Fibroblast of lung (primary cell): ENCODE measurements around the gene OLFM3. TPM values are rescaled to one million over a fixed set of nuclear protein-coding genes. Genes with fewer than 3 reads are reported as not detected.

Experiments
- DNase-seq, 2 donors: peaks; one replicate each; pipeline versions ENCODE4 v3.0.0 to v3.0.0-alpha.2; 2010; ENCODE audit warnings: low read depth in 2 of 2
- H2AFZ ChIP-seq: 2 replicates; pipeline ENCODE4 v1.5.1; 2012; ENCODE audit warnings: low read length, control low read depth, inconsistent platforms
- H3K27ac ChIP-seq: 2 replicates; pipeline ENCODE4 v1.5.1; 2011; ENCODE audit warnings: low read length, control low read depth; ENCODE audit not compliant: insufficient read depth
- H3K27me3 ChIP-seq: 2 replicates; pipeline ENCODE4 v1.5.1; 2011; ENCODE audit warnings: mild to moderate bottlenecking, low read length; ENCODE audit not compliant: control insufficient read depth, insufficient read depth
- H3K36me3 ChIP-seq: 2 replicates; pipeline ENCODE4 v1.5.1; 2011; ENCODE audit warnings: low read length; ENCODE audit not compliant: control insufficient read depth, insufficient read depth
- H3K4me1 ChIP-seq: 2 replicates; pipeline ENCODE4 v1.5.1; 2011; ENCODE audit warnings: low read length; ENCODE audit not compliant: control insufficient read depth, insufficient read depth; ENCODE audit errors: extremely low read depth
- H3K4me2 ChIP-seq: 2 replicates; pipeline ENCODE4 v1.5.1; 2011; ENCODE audit warnings: low read length, control low read depth; ENCODE audit not compliant: insufficient read depth; ENCODE audit errors: extremely low read depth
- H3K4me3 ChIP-seq, 4 experiments: fragments of 200-600 bp in 1 of 4; sonication (generic) in 1 of 4; replicated peaks in 1 of 4; 2 replicates each; pipeline ENCODE4 v1.5.1; 2011 to 2016; ENCODE audit warnings: low read length in 4 of 4, low read depth in 3 of 4, mild to moderate bottlenecking in 3 of 4, control low read depth in 2 of 4, inconsistent platforms in 1 of 4, mixed read lengths in 1 of 4; ENCODE audit not compliant: insufficient read depth in 1 of 4; ENCODE audit errors: control extremely low read depth in 1 of 4
- H3K79me2 ChIP-seq: 2 replicates; pipeline ENCODE4 v1.5.1; 2012; ENCODE audit warnings: mild to moderate bottlenecking, low read length, inconsistent platforms; ENCODE audit not compliant: control insufficient read depth, insufficient read depth
- H3K9ac ChIP-seq: 2 replicates; pipeline ENCODE4 v1.5.1; 2011; ENCODE audit warnings: mild to moderate bottlenecking, low read length, control low read depth; ENCODE audit not compliant: insufficient read depth
- H3K9me3 ChIP-seq: 2 replicates; pipeline ENCODE4 v1.5.1; 2012; ENCODE audit warnings: low read depth, low read length; ENCODE audit not compliant: control insufficient read depth, insufficient read depth
- H4K20me1 ChIP-seq: 2 replicates; pipeline ENCODE4 v1.5.1; 2011; ENCODE audit warnings: low read length; ENCODE audit not compliant: control insufficient read depth, insufficient read depth; ENCODE audit errors: extremely low read depth
- CTCF ChIP-seq, 2 donors: IDR thresholded peaks in 1 of 2; conservative IDR thresholded peaks in 1 of 2; 1 replicate in 1 of 2; 2 replicates in 1 of 2; pipeline ENCODE4 v1.5.1; 2011 to 2012; ENCODE audit warnings: low read length in 2 of 2, control low read depth in 1 of 2, inconsistent platforms in 1 of 2, low read depth in 1 of 2, mild to moderate bottlenecking in 1 of 2
- EZH2 ChIP-seq: IDR thresholded peaks from 2 replicates; pipeline ENCODE4 v1.5.1; 2012; ENCODE audit warnings: low read length, control low read depth, mild to moderate bottlenecking; ENCODE audit errors: missing control alignments
- polyA plus RNA-seq, 2 donors: library from polyadenylated mRNA; depleted of rRNA in 1 of 2; stranded (reverse) in 1 of 2; unstranded in 1 of 2; fragments of >200 nt; gene quantifications; 2 replicates each; pipeline ENCODE4 v1.2.1, GENCODE V29; 2011 to 2012; ENCODE audit warnings: missing spikeins in 1 of 2
- total RNA-seq: library from RNA; depleted of rRNA; stranded (reverse); fragments of >200 nt; gene quantifications from 2 replicates; pipeline ENCODE4 v1.2.1, GENCODE V29; 2014

The OLFM3 gene
- total and polyA plus RNA-seq, 2 donors (not counting 1 experiment from before 2014, with no cell fraction given): not detected

- H3K9ac ChIP-seq: no peak overlapping the region
- no peaks in the 10 kb centered on the region for H3K9me3 ChIP-seq
- no peak overlapping the region for H3K4me2 ChIP-seq
- H3K4me3 ChIP-seq: no peak overlapping the region
- no peaks in the 10 kb centered on the region for H3K4me1 ChIP-seq
- H4K20me1 ChIP-seq: no peaks in the 10 kb centered on the region
- H3K27me3 ChIP-seq: no peaks in the 10 kb centered on the region
- DNase-seq: no peak
- H3K27ac ChIP-seq: no peak overlapping the region
- TF ChIP-seq CTCF (conservative IDR thresholded peaks at IDR 0.05 in 1 of 2, IDR thresholded peaks at IDR 0.05 in 1 of 2; ENCODE audit: low read depth in 1 of 2, low read length in 2 of 2): no peak
- no peak for TF ChIP-seq EZH2
- H3K79me2 ChIP-seq: no peaks in the 10 kb centered on the region
- no peak overlapping the region for H2AFZ ChIP-seq
- no peaks in the 10 kb centered on the region for H3K36me3 ChIP-seq
These were observed 21.4 kb downstream of the OLFM3 start for GRCh38 chr1:101975371-101975770.

- H3K4me2 ChIP-seq: no peak overlapping the region
- H3K4me3 ChIP-seq: no peak overlapping the region
- H3K27ac ChIP-seq: no peak overlapping the region
- H3K9ac ChIP-seq: no peak overlapping the region
- no peak for TF ChIP-seq EZH2
- TF ChIP-seq CTCF (conservative IDR thresholded peaks at IDR 0.05 in 1 of 2, IDR thresholded peaks at IDR 0.05 in 1 of 2; ENCODE audit: low read depth in 1 of 2, low read length in 2 of 2): no peak
- H3K36me3 ChIP-seq: no peaks in the 10 kb centered on the region
- no peak overlapping the region for H2AFZ ChIP-seq
- H4K20me1 ChIP-seq: no peaks in the 10 kb centered on the region
- no peak for DNase-seq
- no peaks in the 10 kb centered on the region for H3K79me2 ChIP-seq
- H3K4me1 ChIP-seq: no peaks in the 10 kb centered on the region
- H3K9me3 ChIP-seq: no peaks in the 10 kb centered on the region
- H3K27me3 ChIP-seq: no peaks in the 10 kb centered on the region
These were observed 22.0 kb downstream of the OLFM3 start for GRCh38 chr1:101974599-101975274.

- Histone ChIP-seq H3K36me3 (no peaks in the 10 kb centered on the region), H3K4me3 (no peak overlapping the region), H2AFZ (no peak overlapping the region), H3K27ac (no peak overlapping the region), H4K20me1 (no peaks in the 10 kb centered on the region), H3K27me3 (no peaks in the 10 kb centered on the region), H3K9ac (no peak overlapping the region), H3K4me2 (no peak overlapping the region), H3K4me1 (no peaks in the 10 kb centered on the region), H3K79me2 (no peaks in the 10 kb centered on the region), H3K9me3 (no peaks in the 10 kb centered on the region)
- DNase-seq: no peak
- TF ChIP-seq CTCF (conservative IDR thresholded peaks at IDR 0.05 in 1 of 2, IDR thresholded peaks at IDR 0.05 in 1 of 2; ENCODE audit: low read depth in 1 of 2, low read length in 2 of 2) (no peak), EZH2 (no peak)
These were observed 25.4 kb downstream of the OLFM3 start for GRCh38 chr1:101971304-101971703.
